HepG2 (cell line): ENCODE results near the gene HOXA7. TPM values are rescaled to one million over a fixed set of nuclear protein-coding genes. Genes with fewer than 3 reads are reported as not detected.

Source experiments
- ATAC-seq: fragments of 200-7000 bp; cut with Tn5 transposase; 3 replicates; pipeline ENCODE4 v1.9.1; 2020; ENCODE audit warnings: mild to moderate bottlenecking, moderate library complexity
- BruUV-seq: library from RNA; stranded (reverse); fragments of 400-500 nt; replicated peaks from 2 replicates; lab custom pipeline; 2021; lab: Mats Ljungman, UMichigan
- CTCF ChIA-PET: fragments of 300-600 bp; formaldehyde crosslinking; extraction: SDS; loops from one replicate; lab custom pipeline; 2021; ENCODE audit warnings: low total read pairs, inconsistent platforms, low intra/inter-chr PET ratio; lab: Yijun Ruan, JAX
- POLR2A ChIA-PET: fragments of 350-600 bp; sonication (Branson Sonifier 250); formaldehyde crosslinking; loops from one replicate; lab custom pipeline; 2020; ENCODE audit warnings: antibody characterized with exemption, inconsistent platforms; lab: Yijun Ruan, JAX
- DNase-seq: peaks from one replicate; pipeline ENCODE4 v3.0.0-alpha.2; 2015; ENCODE audit warnings: low spot score
- FAIRE-seq: peaks from 3 replicates; lab custom pipeline; 2011; peaks lifted over from hg19 to GRCh38; lab: Jason Lieb, UNC
- H2AFZ ChIP-seq: one replicate; pipeline ENCODE4 v1.6.1; 2011; ENCODE audit warnings: low read length, inconsistent platforms
- H3K27ac ChIP-seq: fragments of 300-600 bp; 3 replicates; pipeline ENCODE4 v1.8.0; 2011; ENCODE audit warnings: mixed run types, mild to moderate bottlenecking, mixed read lengths, low read length, inconsistent platforms; ENCODE audit not compliant: insufficient read depth; ENCODE audit errors: extremely low read length
- H3K27me3 ChIP-seq, 2 experiments: fragments of 200-600 bp in 1 of 2; 2 replicates in 1 of 2; 3 replicates in 1 of 2; pipeline versions ENCODE4 v1.6.0 to v1.8.0; 2011; ENCODE audit warnings: low read length in 2 of 2, mild to moderate bottlenecking in 2 of 2, moderate library complexity in 2 of 2, inconsistent platforms in 1 of 2; ENCODE audit not compliant: insufficient read depth in 2 of 2, control insufficient read depth in 1 of 2
- H3K36me3 ChIP-seq, 2 experiments: fragments of 200-600 bp in 1 of 2; replicated peaks in 1 of 2; 2 replicates in 1 of 2; 3 replicates in 1 of 2; pipeline versions ENCODE4 v1.5.1 to v1.8.0; 2011; ENCODE audit warnings: low read length in 2 of 2, inconsistent platforms in 1 of 2; ENCODE audit not compliant: insufficient read depth in 2 of 2, control insufficient read depth in 1 of 2
- H3K4me1 ChIP-seq: 2 replicates; pipeline ENCODE4 v1.5.1; 2012; ENCODE audit warnings: low read length, inconsistent platforms; ENCODE audit not compliant: insufficient read depth
- H3K4me2 ChIP-seq: 2 replicates; pipeline ENCODE4 v1.6.0; 2011; ENCODE audit warnings: low read depth, low read length, inconsistent platforms
- H3K4me3 ChIP-seq, 3 experiments: fragments of 200-600 bp in 1 of 3; sonication (generic), shearing (Covaris generic) in 1 of 3; replicated peaks in 1 of 3; 2 replicates each; pipeline ENCODE4 v1.5.1; 2011 to 2016; ENCODE audit warnings: low read length in 3 of 3, inconsistent platforms in 2 of 3, low read depth in 2 of 3, mild to moderate bottlenecking in 2 of 3, control low read depth in 1 of 3, mixed read lengths in 1 of 3; ENCODE audit not compliant: insufficient read depth in 1 of 3
- H3K79me2 ChIP-seq: one replicate; pipeline ENCODE4 v1.6.1; 2011; ENCODE audit warnings: low read length, inconsistent platforms; ENCODE audit not compliant: insufficient read depth
- H3K9ac ChIP-seq: 2 replicates; pipeline ENCODE4 v1.6.0; 2011; ENCODE audit warnings: mild to moderate bottlenecking, low read depth, low read length, inconsistent platforms; ENCODE audit not compliant: insufficient read depth
- H3K9me3 ChIP-seq: 2 replicates; pipeline ENCODE4 v1.5.1; 2012; ENCODE audit warnings: mild to moderate bottlenecking, low read length
- H4K20me1 ChIP-seq: 2 replicates; pipeline ENCODE4 v1.6.0; 2011; ENCODE audit warnings: inconsistent platforms, mild to moderate bottlenecking, low read length, moderate library complexity; ENCODE audit not compliant: insufficient read depth
- GPBP1L1 ChIP-seq: sonication (generic); formaldehyde crosslinking; IDR thresholded peaks from 2 replicates; pipeline ENCODE4 v1.5.0; 2020; ENCODE audit warnings: mild to moderate bottlenecking, missing genetic modification reagents
- HHEX ChIP-seq: IDR thresholded peaks from 2 replicates; pipeline ENCODE4 v1.6.1; 2016; ENCODE audit warnings: control low read depth
- HIC2 ChIP-seq: sonication (generic); formaldehyde crosslinking; IDR thresholded peaks from 2 replicates; pipeline ENCODE4 v1.9.0; 2022; ENCODE audit warnings: low read depth, missing genetic modification reagents
- NAIF1 ChIP-seq: sonication (generic); formaldehyde crosslinking; IDR thresholded peaks from 2 replicates; pipeline ENCODE4 v1.5.0; 2020; ENCODE audit warnings: mild to moderate bottlenecking, missing genetic modification reagents, borderline replicate concordance
- SMC3 ChIP-seq: IDR thresholded peaks from 2 replicates; pipeline ENCODE4 v1.6.1; 2011; ENCODE audit warnings: low read length, improper control_type of control experiment
- TEAD2 ChIP-seq: sonication (generic); formaldehyde crosslinking; IDR thresholded peaks from 2 replicates; pipeline ENCODE4 v1.9.0; 2021; ENCODE audit warnings: missing genetic modification reagents
- ZNF160 ChIP-seq: sonication (generic); formaldehyde crosslinking; IDR thresholded peaks from 2 replicates; pipeline ENCODE4 v1.8.0; 2022; ENCODE audit warnings: mild to moderate bottlenecking, inconsistent platforms, missing genetic modification reagents
- WGBS: methylation state at CpG from one replicate; pipeline ENCODE4 v1.1.6; 2017; ENCODE audit warnings: low lambda C conversion rate; 5-methylcytosine and 5-hydroxymethylcytosine counted together
- in situ Hi-C: cut with HindIII; loops from 2 replicates; pipeline ENCODE4 v1.10.0; 2017; ENCODE audit warnings: low pct_unique_long_range_greater_than_20kb; ENCODE audit not compliant: extremely low pct_ligation_motif_present
- intact Hi-C: fragments of 100-400 bp; cut with micrococcal nuclease; formaldehyde crosslinking; loops from one replicate; pipeline ENCODE4 v1.10.0; 2022; ENCODE audit not compliant: unreplicated experiment
- polyA plus RNA-seq, 8 experiments: library from polyadenylated mRNA; depleted of rRNA in 3 of 8; stranded (reverse) in 7 of 8; unstranded in 1 of 8; fragments of >200 nt; fragmentation: Illumina TruSeq in 4 of 8; extraction: Trizol in 4 of 8; gene quantifications; 2 replicates each; pipeline versions ENCODE4 v1.2.1 to v1.2.3, GENCODE V29; 2011 to 2016; ENCODE audit warnings: low read depth in 4 of 8, missing spikeins in 1 of 8, mixed read lengths in 1 of 8; ENCODE audit not compliant: insufficient read depth in 1 of 8
- total RNA-seq, 5 experiments: library from RNA; depleted of rRNA; stranded (reverse); fragments of >200 nt; fragmentation: Illumina TruSeq; extraction: Trizol; gene quantifications; 2 replicates each; pipeline ENCODE4 v1.2.3, GENCODE V29; 2016; ENCODE audit warnings: low read depth in 1 of 5
- TF ChIP-seq, protein P1 (sequence below): sonication (generic); formaldehyde crosslinking; IDR thresholded peaks from 2 replicates; pipeline ENCODE4 v1.4.0; 2020; ENCODE audit warnings: missing genetic modification reagents

Gene HOXA7
- total and polyA plus RNA-seq, 2 of the 13 experiments (the other 11 are each of a cell fraction or from before 2014, with no cell fraction given) = 0.05 TPM; not detected in 1

GRCh38 chr7:27169658-27170425 lies 13.4 kb upstream of the HOXA7 start:
- in situ Hi-C loops = loop anchor here (25.0 kb wide), 1 partner anchor 1083 kb away; no protein-coding TSS in a partner anchor
- no peak overlapping the region for H3K9ac ChIP-seq
- BruUV-seq = no TSS peak

More at GRCh38 chr7:27169658-27170425, 13.4 kb upstream of the HOXA7 start:
- ChIA-PET POLR2A (no interaction called here), CTCF (no interaction called here)
- Histone ChIP-seq H3K27ac (no peak overlapping the region), H2AFZ (no peak overlapping the region), H3K27me3 (peaks cover 0 to 57% of the 10 kb centered on the region in 2 experiments), H3K4me3 (no peak overlapping the region), H4K20me1 (no peaks in the 10 kb centered on the region), H3K4me2 (no peak overlapping the region), H3K79me2 (no peaks in the 10 kb centered on the region), H3K4me1 (peaks cover 18% of the 10 kb centered on the region), H3K36me3 (no peaks in the 10 kb centered on the region), H3K9me3 (no peaks in the 10 kb centered on the region)
- DNase-seq = no peak
- no peak for TF ChIP-seq HIC2 (CRISPR knock-in tag)
- no peak for TF ChIP-seq ZNF160 (CRISPR knock-in tag)
- no peak for TF ChIP-seq GPBP1L1 (CRISPR knock-in tag)
- no peak for TF ChIP-seq SMC3
- no peak for TF ChIP-seq HHEX (CRISPR knock-in tag)
- no peak for TF ChIP-seq TEAD2 (CRISPR knock-in tag)
- TF ChIP-seq, protein P1, sequence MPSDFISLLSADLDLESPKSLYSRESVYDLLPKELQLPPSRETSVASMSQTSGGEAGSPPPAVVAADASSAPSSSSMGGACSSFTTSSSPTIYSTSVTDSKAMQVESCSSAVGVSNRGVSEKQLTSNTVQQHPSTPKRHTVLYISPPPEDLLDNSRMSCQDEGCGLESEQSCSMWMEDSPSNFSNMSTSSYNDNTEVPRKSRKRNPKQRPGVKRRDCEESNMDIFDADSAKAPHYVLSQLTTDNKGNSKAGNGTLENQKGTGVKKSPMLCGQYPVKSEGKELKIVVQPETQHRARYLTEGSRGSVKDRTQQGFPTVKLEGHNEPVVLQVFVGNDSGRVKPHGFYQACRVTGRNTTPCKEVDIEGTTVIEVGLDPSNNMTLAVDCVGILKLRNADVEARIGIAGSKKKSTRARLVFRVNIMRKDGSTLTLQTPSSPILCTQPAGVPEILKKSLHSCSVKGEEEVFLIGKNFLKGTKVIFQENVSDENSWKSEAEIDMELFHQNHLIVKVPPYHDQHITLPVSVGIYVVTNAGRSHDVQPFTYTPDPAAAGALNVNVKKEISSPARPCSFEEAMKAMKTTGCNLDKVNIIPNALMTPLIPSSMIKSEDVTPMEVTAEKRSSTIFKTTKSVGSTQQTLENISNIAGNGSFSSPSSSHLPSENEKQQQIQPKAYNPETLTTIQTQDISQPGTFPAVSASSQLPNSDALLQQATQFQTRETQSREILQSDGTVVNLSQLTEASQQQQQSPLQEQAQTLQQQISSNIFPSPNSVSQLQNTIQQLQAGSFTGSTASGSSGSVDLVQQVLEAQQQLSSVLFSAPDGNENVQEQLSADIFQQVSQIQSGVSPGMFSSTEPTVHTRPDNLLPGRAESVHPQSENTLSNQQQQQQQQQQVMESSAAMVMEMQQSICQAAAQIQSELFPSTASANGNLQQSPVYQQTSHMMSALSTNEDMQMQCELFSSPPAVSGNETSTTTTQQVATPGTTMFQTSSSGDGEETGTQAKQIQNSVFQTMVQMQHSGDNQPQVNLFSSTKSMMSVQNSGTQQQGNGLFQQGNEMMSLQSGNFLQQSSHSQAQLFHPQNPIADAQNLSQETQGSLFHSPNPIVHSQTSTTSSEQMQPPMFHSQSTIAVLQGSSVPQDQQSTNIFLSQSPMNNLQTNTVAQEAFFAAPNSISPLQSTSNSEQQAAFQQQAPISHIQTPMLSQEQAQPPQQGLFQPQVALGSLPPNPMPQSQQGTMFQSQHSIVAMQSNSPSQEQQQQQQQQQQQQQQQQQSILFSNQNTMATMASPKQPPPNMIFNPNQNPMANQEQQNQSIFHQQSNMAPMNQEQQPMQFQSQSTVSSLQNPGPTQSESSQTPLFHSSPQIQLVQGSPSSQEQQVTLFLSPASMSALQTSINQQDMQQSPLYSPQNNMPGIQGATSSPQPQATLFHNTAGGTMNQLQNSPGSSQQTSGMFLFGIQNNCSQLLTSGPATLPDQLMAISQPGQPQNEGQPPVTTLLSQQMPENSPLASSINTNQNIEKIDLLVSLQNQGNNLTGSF = no peak
- TF ChIP-seq NAIF1 (CRISPR knock-in tag) = no peak
- WGBS = 78% methylated on average over 29 of the region's 46 CpGs
- no peak for ATAC-seq
- no peak for FAIRE-seq
- intact Hi-C loops = no loop called here
